Parathyroid adenoma (tissue), 2 donors: ENCODE measurements around the gene PDE4D.

Experiments
- H2AFZ ChIP-seq: fragments of 300-600 bp; sonication (generic); one replicate; pipeline ENCODE4 v1.7.0; 2017; ENCODE audit warnings: antibody characterized with exemption, mild to moderate bottlenecking
- H3K27ac ChIP-seq: fragments of 300-600 bp; sonication (generic); one replicate; pipeline ENCODE4 v1.7.0; 2017
- H3K27me3 ChIP-seq: fragments of 300-600 bp; sonication (generic); one replicate; pipeline ENCODE4 v1.7.0; 2017; ENCODE audit warnings: low read length; ENCODE audit not compliant: control insufficient read depth, insufficient read depth
- H3K36me3 ChIP-seq: fragments of 300-600 bp; sonication (generic); one replicate; pipeline ENCODE4 v1.7.0; 2017; ENCODE audit warnings: low read length; ENCODE audit not compliant: control insufficient read depth, insufficient read depth
- H3K4me1 ChIP-seq: fragments of 300-600 bp; sonication (generic); one replicate; pipeline ENCODE4 v1.7.0; 2017; ENCODE audit warnings: control low read depth
- H3K4me2 ChIP-seq: fragments of 300-600 bp; sonication (generic); one replicate; pipeline ENCODE4 v1.7.0; 2017; ENCODE audit warnings: low read length
- H3K4me3 ChIP-seq: fragments of 300-600 bp; sonication (generic); one replicate; pipeline ENCODE4 v1.7.0; 2017; ENCODE audit warnings: low read depth, low read length
- H3K79me2 ChIP-seq: fragments of 300-600 bp; sonication (generic); one replicate; pipeline ENCODE4 v1.7.0; 2017; ENCODE audit warnings: control low read depth
- H3K9ac ChIP-seq: fragments of 300-600 bp; sonication (generic); one replicate; pipeline ENCODE4 v1.7.0; 2017; ENCODE audit warnings: mild to moderate bottlenecking
- H3K9me3 ChIP-seq: fragments of 300-600 bp; sonication (generic); one replicate; pipeline ENCODE4 v1.7.0; 2017; ENCODE audit warnings: low read length; ENCODE audit not compliant: control insufficient read depth
- CTCF ChIP-seq: fragments of 300-600 bp; sonication (generic); IDR thresholded peaks from one replicate; pipeline ENCODE4 v1.7.0; 2017; ENCODE audit warnings: antibody characterized with exemption, mild to moderate bottlenecking
- donor health status: primary hyperparathyroidism.

Gene PDE4D

GRCh38 chr5:59197911-59198310 lies 695.6 kb downstream of the PDE4D start:
- no peaks in the 10 kb centered on the region for H3K36me3 ChIP-seq
- H3K9me3 ChIP-seq: no peaks in the 10 kb centered on the region
- no peak overlapping the region for H3K27ac ChIP-seq
- H3K4me3 ChIP-seq: no peak overlapping the region
- no peak overlapping the region for H3K4me2 ChIP-seq
- H2AFZ ChIP-seq: no peak overlapping the region
- no peaks in the 10 kb centered on the region for H3K27me3 ChIP-seq
- H3K4me1 ChIP-seq: no peaks in the 10 kb centered on the region
- H3K9ac ChIP-seq: no peak overlapping the region
- TF ChIP-seq CTCF: no peak
- no peaks in the 10 kb centered on the region for H3K79me2 ChIP-seq

- Histone ChIP-seq H3K9me3 (no peaks in the 10 kb centered on the region), H3K4me2 (no peak overlapping the region), H3K4me1 (no peaks in the 10 kb centered on the region), H3K4me3 (no peak overlapping the region), H2AFZ (no peak overlapping the region), H3K27me3 (no peaks in the 10 kb centered on the region), H3K9ac (no peak overlapping the region), H3K27ac (no peak overlapping the region), H3K79me2 (no peaks in the 10 kb centered on the region), H3K36me3 (no peaks in the 10 kb centered on the region)
- TF ChIP-seq CTCF: no peak
Measured at GRCh38 chr5:59193616-59194319, 699.8 kb downstream of the PDE4D start.

- no peak overlapping the region for H3K4me3 ChIP-seq
- no peak overlapping the region for H3K27ac ChIP-seq
- no peaks in the 10 kb centered on the region for H3K4me1 ChIP-seq
- no peak for TF ChIP-seq CTCF
- H3K79me2 ChIP-seq: no peaks in the 10 kb centered on the region
- H3K9me3 ChIP-seq: no peaks in the 10 kb centered on the region
- H3K9ac ChIP-seq: no peak overlapping the region
- H2AFZ ChIP-seq: no peak overlapping the region
- no peaks in the 10 kb centered on the region for H3K27me3 ChIP-seq
- H3K4me2 ChIP-seq: no peak overlapping the region
- H3K36me3 ChIP-seq: no peaks in the 10 kb centered on the region
Measured at GRCh38 chr5:59190746-59191145, 702.8 kb downstream of the PDE4D start.

GRCh38 chr5:59189472-59190244 lies 703.9 kb downstream of the PDE4D start:
- no peak for TF ChIP-seq CTCF
- no peak overlapping the region for H3K9ac ChIP-seq
- H3K4me1 ChIP-seq: no peaks in the 10 kb centered on the region
- no peaks in the 10 kb centered on the region for H3K79me2 ChIP-seq
- no peaks in the 10 kb centered on the region for H3K9me3 ChIP-seq
- H3K4me3 ChIP-seq: no peak overlapping the region
- no peak overlapping the region for H2AFZ ChIP-seq
- no peak overlapping the region for H3K27ac ChIP-seq
- no peak overlapping the region for H3K4me2 ChIP-seq
- no peaks in the 10 kb centered on the region for H3K36me3 ChIP-seq
- no peaks in the 10 kb centered on the region for H3K27me3 ChIP-seq
